ENCODE measurements around the gene TRIM62.

Gene TRIM62

GRCh38 chr1:33096363-33097005 is 85.4 kb downstream of the TRIM62 start:
- no peak for DNase-seq
